Natural killer cell (primary cell): ENCODE measurements around the gene METRNL. TPM values are rescaled to one million over a fixed set of nuclear protein-coding genes. Genes with fewer than 3 reads are reported as not detected.

ENCODE experiments used
- ATAC-seq, 3 donors: fragments of 150-1000 bp in 2 of 3; fragments of 200-7000 bp in 1 of 3; cut with Tn5 transposase; 1 replicate in 1 of 3; 2 replicates in 2 of 3; pipeline ENCODE4 v1.10.0; 2021; ENCODE audit warnings: mild to moderate bottlenecking in 2 of 3, moderate library complexity in 2 of 3
- DNase-seq, 2 donors: peaks; one replicate each; pipeline versions ENCODE4 v3.0.0 to v3.0.0-alpha.2; 2013 to 2021; ENCODE audit warnings: mixed read lengths in 1 of 2
- H3K27ac ChIP-seq: one replicate; pipeline ENCODE4 v1.5.1; 2013; ENCODE audit warnings: mild to moderate bottlenecking, low read length
- H3K27me3 ChIP-seq: one replicate; pipeline ENCODE4 v1.6.1; 2013; ENCODE audit warnings: low read length; ENCODE audit not compliant: control insufficient read depth, insufficient read depth
- H3K36me3 ChIP-seq: one replicate; pipeline ENCODE4 v1.6.1; 2013; ENCODE audit warnings: low read length; ENCODE audit not compliant: control insufficient read depth, insufficient read depth
- H3K4me1 ChIP-seq: one replicate; pipeline ENCODE4 v1.6.1; 2013; ENCODE audit warnings: low read length; ENCODE audit not compliant: control insufficient read depth, insufficient read depth
- H3K4me3 ChIP-seq: one replicate; pipeline ENCODE4 v1.5.1; 2013; ENCODE audit warnings: low read length
- H3K9me3 ChIP-seq: one replicate; pipeline ENCODE4 v1.6.1; 2013; ENCODE audit warnings: low read length; ENCODE audit not compliant: control insufficient read depth, insufficient read depth
- H3K27ac Mint-ChIP-seq, 2 donors: one replicate each; pipeline ENCODE4 v1.8.0; 2022; ENCODE audit warnings: mild to moderate bottlenecking in 2 of 2, mixed read lengths in 2 of 2, moderate library complexity in 1 of 2
- H3K27me3 Mint-ChIP-seq, 2 donors: one replicate each; pipeline ENCODE4 v1.8.0; 2022; ENCODE audit warnings: low read depth in 2 of 2, mixed read lengths in 2 of 2
- H3K36me3 Mint-ChIP-seq: one replicate; pipeline ENCODE4 v1.8.0; 2022; ENCODE audit warnings: mixed read lengths
- H3K4me1 Mint-ChIP-seq, 2 donors: one replicate each; pipeline ENCODE4 v1.8.0; 2022; ENCODE audit warnings: mixed read lengths in 2 of 2
- H3K4me3 Mint-ChIP-seq: one replicate; pipeline ENCODE4 v1.8.0; 2022; ENCODE audit warnings: mild to moderate bottlenecking, moderate library complexity, mixed read lengths
- H3K9me3 Mint-ChIP-seq, 2 donors: one replicate each; pipeline ENCODE4 v1.8.0; 2022; ENCODE audit warnings: mixed read lengths in 2 of 2
- CTCF ChIP-seq: fragments of 200-600 bp; IDR thresholded peaks from one replicate; pipeline ENCODE4 v1.8.0; 2022; ENCODE audit warnings: antibody characterized with exemption
- WGBS: methylation state at CpG from one replicate; pipeline ENCODE4 v1.1.7; 2013; ENCODE audit warnings: missing lambda C conversion rate; ENCODE audit not compliant: insufficient coverage; 5-methylcytosine and 5-hydroxymethylcytosine counted together
- intact Hi-C: fragments of 100-400 bp; cut with micrococcal nuclease; formaldehyde crosslinking; loops from one replicate; pipeline ENCODE4 v1.14.2; 2022
- total RNA-seq, 4 donors: library from RNA; stranded (reverse); fragments of 120-200 nt in 1 of 4; gene quantifications; one replicate each; pipeline versions ENCODE4 v1.2.3 to v1.2.4, GENCODE V29; 2013 to 2022

METRNL gene
- total RNA-seq, 3 donors from 2014 or later (not counting 1 experiment from before 2014, with no cell fraction given): 227 to 390 (median 325) TPM

GRCh38 chr17:83110735-83111134 lies 31.3 kb downstream of the METRNL start:
- ATAC-seq: no peak

GRCh38 chr17:83111516-83112282 lies 32.3 kb downstream of the METRNL start:
- no peak for TF ChIP-seq CTCF
- Histone ChIP-seq H3K27ac (no peak overlapping the region), H3K4me1 (peaks cover 19% of the 10 kb centered on the region), H3K36me3 (no peaks in the 10 kb centered on the region), H3K4me3 (no peak overlapping the region), H3K9me3 (no peaks in the 10 kb centered on the region), H3K27me3 (peaks cover 3% of the 10 kb centered on the region)
- 94% methylated on average over 34 of the region's 35 CpGs for WGBS
- Mint-ChIP-seq H3K27me3 (peaks cover 7 to 19% of the 10 kb centered on the region in 2 donors), H3K4me1 (peaks cover 3 to 24% of the 10 kb centered on the region in 2 donors), H3K9me3 (no peaks in the 10 kb centered on the region), H3K4me3 (no peak overlapping the region), H3K36me3 (no peaks in the 10 kb centered on the region), H3K27ac (no peak overlapping the region)
- ATAC-seq: no peak
- DNase-seq: no peak
- intact Hi-C loops: no loop called here

More at GRCh38 chr17:83110735-83111134, 31.3 kb downstream of the METRNL start:
- no peak overlapping the region for H3K4me3 Mint-ChIP-seq
- no peak for TF ChIP-seq CTCF
- WGBS: 90% methylated on average over 16 of the region's 16 CpGs
- Histone ChIP-seq H3K36me3 (no peaks in the 10 kb centered on the region), H3K4me3 (no peak overlapping the region), H3K9me3 (no peaks in the 10 kb centered on the region), H3K27ac (no peak overlapping the region), H3K4me1 (peaks cover 17% of the 10 kb centered on the region), H3K27me3 (peaks cover 3% of the 10 kb centered on the region)
- DNase-seq: no peak
- no peak overlapping the region for H3K27ac Mint-ChIP-seq
- peaks cover 7 to 17% of the 10 kb centered on the region in 2 donors for H3K27me3 Mint-ChIP-seq
- intact Hi-C loops: no loop called here
- peaks cover 6 to 25% of the 10 kb centered on the region in 2 donors for H3K4me1 Mint-ChIP-seq
- H3K9me3 Mint-ChIP-seq: no peaks in the 10 kb centered on the region
- H3K36me3 Mint-ChIP-seq: no peaks in the 10 kb centered on the region

GRCh38 chr17:83113381-83113780 lies 34.0 kb downstream of the METRNL start:
- Histone ChIP-seq H3K27ac (no peak overlapping the region), H3K4me3 (no peak overlapping the region), H3K4me1 (peaks cover 8% of the 10 kb centered on the region), H3K9me3 (no peaks in the 10 kb centered on the region), H3K27me3 (peaks cover 3% of the 10 kb centered on the region), H3K36me3 (no peaks in the 10 kb centered on the region)
- Mint-ChIP-seq H3K27ac (no peak overlapping the region), H3K4me3 (no peak overlapping the region), H3K9me3 (no peaks in the 10 kb centered on the region), H3K36me3 (no peaks in the 10 kb centered on the region), H3K4me1 (peaks cover 1 to 10% of the 10 kb centered on the region in 2 donors), H3K27me3 (peaks cover 11 to 17% of the 10 kb centered on the region in 2 donors)
- DNase-seq (no peak), ATAC-seq (no peak)
- 90% methylated on average over 11 of the region's 11 CpGs for WGBS
- intact Hi-C loops: no loop called here
- no peak for TF ChIP-seq CTCF
